CD4-positive, alpha-beta T cell treated with Interleukin-17A for 4 hours (primary cell): ENCODE measurements around the gene PHLDB2.

Source experiments
- DNase-seq: peaks from one replicate; pipeline ENCODE4 v3.0.0-alpha.2; 2020; ENCODE audit warnings: mixed read lengths

Gene PHLDB2

DNA sequence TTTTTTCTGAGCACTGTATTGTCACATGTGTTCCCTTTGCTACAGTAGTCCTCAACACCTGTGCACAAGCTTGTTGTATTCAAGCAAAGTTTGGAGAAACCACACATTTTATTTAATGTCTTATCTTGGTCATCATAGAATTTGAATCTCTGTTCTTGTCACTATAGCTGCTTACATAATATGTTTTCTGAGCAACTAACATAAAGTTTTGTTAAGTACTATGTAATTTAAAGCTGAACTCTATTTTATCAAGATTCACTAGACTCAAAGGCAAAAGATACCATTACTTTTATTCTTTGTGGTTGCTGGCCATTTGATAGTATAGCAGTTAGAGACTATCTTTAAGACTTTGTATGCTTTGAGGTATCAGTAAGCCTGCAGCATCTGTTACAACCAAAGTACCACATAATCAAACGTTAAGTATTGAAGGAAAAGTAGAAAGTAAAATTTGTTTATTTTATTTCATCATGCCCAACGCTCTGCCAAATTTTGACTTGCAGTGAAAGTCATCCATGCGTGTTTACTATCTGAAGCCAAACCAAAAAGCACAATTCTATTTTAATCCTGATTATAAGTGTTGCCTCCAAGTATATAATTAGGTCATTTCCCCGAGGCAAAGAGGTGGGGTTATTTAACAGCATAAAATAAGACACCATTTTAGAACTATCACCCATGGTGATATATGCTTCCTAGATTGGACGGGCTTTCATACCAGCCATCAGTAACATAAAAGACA is 109.4 kb downstream of the PHLDB2 start:
- DNase-seq: no peak

DNA sequence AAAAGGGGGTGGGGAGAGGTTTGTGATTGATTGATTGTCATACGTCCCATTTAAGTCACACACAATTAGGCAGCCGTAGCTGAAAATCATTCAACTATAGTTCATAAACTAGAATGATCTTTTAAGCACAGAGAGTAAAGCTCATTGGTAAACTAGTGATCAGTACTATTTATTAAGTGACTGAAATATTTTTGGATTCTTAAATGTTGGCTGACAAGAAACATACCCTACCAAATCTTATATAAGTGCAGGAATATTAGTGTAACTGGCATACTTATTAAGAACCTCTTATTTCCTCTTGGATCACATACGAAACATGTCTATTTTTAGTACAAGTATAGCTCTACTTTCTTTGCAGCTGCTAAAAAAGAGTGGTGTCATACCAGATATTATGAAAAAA is 111.3 kb downstream of the PHLDB2 start:
- DNase-seq: no peak

DNA sequence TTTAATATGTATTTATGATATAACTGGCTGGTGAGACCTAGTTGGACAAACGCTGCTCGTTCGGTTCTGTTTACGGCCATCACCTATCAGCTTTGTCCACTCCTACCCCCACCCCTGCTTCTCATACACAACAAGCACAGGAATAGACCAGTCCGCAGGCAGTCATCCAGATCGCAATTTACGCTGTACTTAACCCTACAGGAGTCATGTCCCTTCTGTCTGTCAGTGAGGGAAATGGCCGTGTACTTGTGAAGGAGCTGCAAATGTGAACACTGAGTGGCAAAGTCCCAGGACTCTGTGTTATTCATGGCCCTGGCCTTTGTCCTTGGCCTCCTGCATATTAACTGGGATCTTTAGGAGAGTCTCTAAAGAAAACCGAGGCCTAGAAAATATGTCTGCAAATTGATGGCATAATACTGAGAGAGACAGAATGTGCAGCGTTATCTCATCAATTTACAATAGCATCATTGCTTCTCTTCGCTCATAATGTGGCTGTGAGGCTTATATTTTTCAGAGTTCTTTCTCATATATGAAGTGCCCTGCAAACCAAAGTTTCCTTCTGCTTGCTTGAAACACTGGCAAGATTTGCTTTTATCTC is 112.6 kb downstream of the PHLDB2 start:
- no peak for DNase-seq

- no peak for DNase-seq
Observed at GRCh38 chr3:111972891-111973290, 113.8 kb downstream of the PHLDB2 start.

DNA sequence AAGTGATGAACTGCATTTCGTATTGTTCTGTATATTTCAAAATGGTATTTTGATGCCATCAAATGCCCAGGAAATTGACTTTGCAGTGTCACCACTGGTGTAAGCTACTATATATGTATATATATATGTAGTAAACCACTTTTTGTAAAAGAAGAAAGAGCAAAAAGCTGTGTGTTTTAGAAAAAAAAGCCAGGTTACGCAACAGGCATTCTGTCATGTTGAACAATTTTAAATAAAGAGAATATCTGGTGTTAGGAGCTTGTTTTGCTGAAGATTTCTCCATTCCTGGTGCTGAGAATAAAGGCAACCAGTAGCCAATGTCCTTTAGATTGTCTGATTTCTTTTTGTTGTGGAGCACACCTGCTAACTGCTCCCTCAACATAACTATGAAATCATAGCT is 116.1 kb downstream of the PHLDB2 start:
- no peak for DNase-seq

DNA sequence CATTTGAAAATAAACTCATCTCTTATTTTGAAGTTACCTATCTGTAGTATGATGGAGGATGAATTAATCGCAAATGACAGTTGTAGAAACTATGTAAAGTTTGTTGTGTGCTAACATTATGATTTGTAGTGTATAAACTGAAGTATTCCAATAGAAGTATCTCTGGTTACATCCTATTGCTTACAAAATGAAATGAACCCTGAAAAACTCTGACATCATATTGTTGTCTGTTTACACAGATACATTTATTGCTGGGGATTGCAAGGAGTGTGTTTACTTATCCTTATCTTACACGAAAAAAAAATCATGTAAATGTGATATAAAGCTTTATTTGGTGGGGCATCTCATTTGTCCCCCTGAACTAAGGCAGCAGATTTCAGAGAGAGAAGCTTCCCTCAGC is 117.2 kb downstream of the PHLDB2 start:
- no peak for DNase-seq

DNA sequence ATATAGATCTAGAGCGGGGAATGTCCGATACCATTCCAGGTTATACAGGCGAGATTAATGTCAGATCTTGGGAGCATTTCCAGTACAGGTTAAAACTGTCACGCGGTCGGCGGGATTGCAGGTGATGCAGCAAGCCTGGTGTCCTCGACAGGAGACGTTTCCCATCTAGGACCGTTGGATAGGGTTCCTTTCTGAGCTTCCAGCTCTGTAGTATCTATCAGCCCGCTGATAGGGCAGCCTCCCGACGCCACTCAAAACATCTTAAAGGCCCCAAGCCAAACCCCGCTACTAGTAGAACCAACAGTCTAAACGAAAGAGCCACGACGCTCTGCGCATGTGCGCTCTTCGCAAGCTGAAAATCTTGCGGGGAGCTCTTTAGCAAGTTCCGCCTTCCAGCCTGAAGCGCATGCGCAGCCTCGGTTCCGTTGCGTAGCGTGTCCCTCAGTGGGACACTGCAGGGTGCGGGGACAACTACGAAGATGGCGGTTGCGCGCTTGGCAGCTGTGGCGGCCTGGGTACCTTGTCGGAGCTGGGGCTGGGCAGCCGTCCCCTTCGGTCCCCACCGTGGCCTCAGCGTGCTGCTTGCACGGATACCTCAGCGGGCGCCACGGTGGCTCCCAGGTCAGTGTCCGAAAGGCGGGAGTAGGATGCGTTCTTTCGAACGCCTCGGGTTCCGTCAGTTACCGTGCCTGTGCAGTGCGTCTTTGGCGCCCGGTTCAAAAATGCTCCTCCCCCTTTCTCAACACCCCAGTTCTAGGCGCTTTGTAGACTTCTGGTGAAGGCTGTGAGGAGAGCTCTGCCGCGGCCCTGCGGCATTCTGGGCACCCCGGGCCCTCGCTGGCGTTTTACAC is 119.7 kb downstream of the PHLDB2 start, which contains the start of gene ABHD10:
TSS of gene ABHD10 (plus strand) at position 444 of the 851 bp plus-strand sequence. CDS start at position 480, 36 bp downstream.
- DNase-seq: peak; percentile 98

DNA sequence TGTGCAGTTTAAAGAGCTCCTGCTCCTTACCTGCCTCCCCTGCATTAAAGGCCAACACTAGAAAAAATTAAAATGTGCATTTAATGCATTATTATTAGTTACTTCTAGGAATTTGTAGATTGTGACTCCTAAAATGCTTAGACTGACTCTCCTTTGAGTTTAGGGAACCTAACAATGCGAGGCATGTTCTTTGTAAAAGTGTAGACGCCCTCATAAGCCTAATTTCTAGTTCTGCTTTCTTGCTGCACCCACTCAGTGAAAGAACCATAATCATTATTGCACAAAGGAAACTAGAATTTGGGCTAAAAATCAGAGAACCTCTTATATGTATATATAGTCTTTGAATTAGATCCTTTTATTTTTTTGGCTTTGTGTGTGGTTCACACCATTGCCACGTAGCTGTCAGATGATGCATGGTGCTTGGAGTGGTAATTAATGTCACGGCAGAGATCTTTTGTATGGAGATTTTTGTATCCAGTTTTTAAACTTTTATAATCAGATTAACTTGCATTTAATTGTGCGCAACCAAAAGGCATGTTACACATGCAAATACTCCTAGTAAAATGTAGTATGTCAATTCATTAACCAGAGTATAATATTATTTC is 120.5 kb downstream of the PHLDB2 start:
- DNase-seq: no peak

DNA sequence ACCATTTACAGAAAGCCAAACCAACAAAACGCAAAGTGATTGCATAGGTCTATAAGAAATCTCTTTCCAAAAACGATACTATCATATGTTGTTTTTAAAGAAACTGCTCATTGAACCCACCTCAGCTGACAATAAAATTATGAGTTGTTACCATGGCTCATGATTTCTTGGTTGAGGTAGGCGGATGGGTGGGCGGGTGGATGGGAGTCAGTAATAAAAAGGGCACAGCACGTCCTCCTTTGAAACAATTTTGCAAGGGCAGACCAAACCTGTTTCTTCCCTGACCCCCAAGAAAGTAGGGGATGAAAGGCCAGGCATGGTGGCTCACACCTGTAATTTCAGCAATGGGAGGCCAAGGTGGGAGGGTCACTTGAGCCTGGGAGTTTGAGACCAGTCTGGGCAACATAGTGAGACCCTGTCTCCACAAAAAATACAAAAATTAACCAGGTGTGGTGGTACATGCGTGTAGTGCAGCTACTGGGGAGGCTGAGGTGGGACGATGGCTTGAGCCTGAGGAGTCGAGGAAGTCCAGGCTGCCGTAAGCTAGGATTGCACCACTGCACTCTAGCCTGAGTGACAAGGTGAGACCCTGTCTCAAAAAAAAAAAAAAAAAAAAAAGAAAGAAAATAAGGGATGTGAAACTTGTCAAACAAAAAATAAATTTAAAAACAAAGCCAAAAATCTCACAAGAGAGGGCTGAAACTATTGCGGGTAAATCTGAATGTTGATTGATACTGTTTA is 121.8 kb downstream of the PHLDB2 start:
- DNase-seq: no peak

DNA sequence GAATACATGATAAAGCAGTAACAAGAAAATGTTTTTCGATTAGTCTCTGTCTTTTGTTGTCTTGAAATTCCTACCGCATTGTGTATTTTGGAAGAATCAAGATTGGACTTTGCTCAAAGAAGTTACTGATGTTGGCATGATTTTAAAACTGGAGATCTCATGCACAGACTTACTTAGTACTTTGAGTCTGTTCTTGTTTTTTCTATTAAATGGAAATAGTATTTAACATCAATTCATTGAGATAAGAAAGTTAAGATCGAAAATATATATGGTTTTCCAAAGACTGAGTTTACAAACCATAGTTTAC is 122.3 kb downstream of the PHLDB2 start:
- no peak for DNase-seq

DNA sequence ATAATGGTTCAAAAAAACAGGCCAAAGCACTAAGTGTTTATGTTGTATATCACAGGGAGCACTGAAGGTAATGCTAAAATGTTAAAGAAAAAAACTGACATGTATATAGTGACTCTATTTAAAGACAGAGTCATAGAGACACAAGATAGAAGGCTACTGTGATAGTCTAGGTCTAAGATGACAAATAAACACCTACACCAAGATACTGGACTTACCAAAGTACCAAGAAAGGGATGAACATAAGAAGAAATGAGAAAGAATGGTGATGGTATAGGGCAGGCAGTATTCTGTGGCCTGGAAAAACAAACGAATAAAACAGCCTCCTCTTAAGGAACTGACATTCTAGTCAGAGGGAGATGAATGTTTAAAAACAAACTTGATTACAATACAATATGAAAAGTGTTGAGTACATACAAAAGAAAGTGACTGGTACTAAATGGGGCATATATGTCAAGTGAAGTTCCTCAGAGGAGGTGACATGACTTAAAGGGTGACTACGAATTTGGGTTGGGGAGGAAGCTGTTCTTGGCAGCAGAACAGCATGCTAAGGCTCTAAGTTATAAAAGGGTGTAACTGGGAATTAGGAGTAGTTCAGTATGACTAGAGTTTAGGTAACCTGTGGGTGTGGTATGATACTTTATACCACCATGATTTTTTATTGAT is 125.7 kb downstream of the PHLDB2 start:
- no peak for DNase-seq

- no peak for DNase-seq
Observed at GRCh38 chr3:111986800-111987199, 127.7 kb downstream of the PHLDB2 start.

GRCh38 chr3:111989061-111989678 is 130.1 kb downstream of the PHLDB2 start:
- DNase-seq: peak; percentile 18

- no peak for DNase-seq
Observed at GRCh38 chr3:111993038-111993437, 134.0 kb downstream of the PHLDB2 start.

GRCh38 chr3:111998636-111999483 is 139.8 kb downstream of the PHLDB2 start, which contains the start of gene TAGLN3:
Gene TAGLN3, plus strand, starts transcription at chr3:111998922. Its CDS starts 501 bp downstream, at chr3:111999423.
- peak; percentile 31 for DNase-seq

DNA sequence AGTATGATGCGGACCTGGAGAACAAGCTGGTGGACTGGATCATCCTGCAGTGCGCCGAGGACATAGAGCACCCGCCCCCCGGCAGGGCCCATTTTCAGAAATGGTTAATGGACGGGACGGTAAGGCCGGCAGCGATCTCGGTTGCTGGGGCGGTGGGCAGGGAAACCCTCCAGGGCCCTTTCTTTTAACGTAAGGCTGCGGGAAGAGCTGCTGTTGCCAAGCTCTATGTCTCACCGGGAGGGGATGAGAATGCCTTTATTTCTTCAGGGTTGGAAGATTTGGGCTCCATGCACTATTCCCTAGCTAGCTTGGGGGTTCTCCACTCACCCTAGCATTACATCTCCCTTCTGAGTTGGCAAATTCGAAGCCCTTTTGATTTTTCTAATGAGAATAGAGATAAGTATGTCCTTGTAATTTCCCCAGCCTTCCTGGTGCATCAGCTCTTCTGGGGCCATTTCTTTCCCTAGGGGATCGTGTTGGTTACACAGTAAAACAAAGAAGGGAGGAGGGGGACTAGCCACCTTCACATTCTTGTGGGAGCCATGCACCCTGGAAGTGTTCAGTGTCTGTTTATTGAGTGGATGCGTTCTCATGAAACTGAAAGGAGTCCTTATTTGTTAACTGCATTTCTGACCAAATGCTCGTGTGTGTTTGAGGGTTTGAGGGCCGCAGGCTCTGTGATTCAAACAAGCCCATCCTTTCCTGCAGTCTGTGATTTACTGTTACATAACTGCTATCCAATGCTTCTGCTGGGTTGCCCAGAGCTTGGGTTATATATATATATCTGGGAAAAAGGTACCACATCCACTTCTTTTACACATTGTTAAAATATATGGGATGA is 140.6 kb downstream of the PHLDB2 start:
- DNase-seq: no peak

GRCh38 chr3:112000367-112000771 is 141.3 kb downstream of the PHLDB2 start:
- DNase-seq: no peak

DNA sequence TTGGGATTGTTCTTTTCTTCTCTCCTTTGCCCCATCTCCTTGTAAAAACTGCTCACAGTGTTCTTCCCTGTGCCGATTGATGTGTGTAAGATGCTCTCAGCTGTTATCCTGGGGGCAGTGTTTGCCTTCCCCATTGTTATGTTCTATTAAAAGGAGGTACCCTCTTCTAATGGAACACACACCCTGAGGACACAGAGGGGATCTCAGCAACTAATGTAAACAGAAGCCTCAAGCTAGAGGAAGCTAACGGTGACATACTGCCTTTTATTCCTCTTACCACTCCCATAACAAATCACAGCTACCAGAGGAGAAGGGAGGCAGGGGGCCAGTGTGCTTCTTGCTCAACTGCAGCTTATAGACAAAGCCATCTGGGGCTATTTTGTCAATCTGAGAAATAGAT is 141.9 kb downstream of the PHLDB2 start:
- no peak for DNase-seq

GRCh38 chr3:112001526-112001925 is 142.5 kb downstream of the PHLDB2 start:
- no peak for DNase-seq
